GM08714 (cell line): ENCODE measurements around the gene BAG5.
"Not testable (repeated sequence)": the region's sequence is repeated elsewhere in the genome, so short reads cannot be mapped to it uniquely, and the experiment has no call there.

Experiments used
- H3K4me3 ChIP-seq: fragments of 200-500 bp; sonication (Bioruptor generic); 2 replicates; pipeline ENCODE4 v1.5.1; 2014; ENCODE audit warnings: mild to moderate bottlenecking, low read length, inconsistent platforms
- ZNF274 ChIP-seq: IDR thresholded peaks from 2 replicates; pipeline ENCODE4 v1.6.1; 2012; ENCODE audit warnings: mild to moderate bottlenecking, low read depth, low read length

Gene BAG5

DNA sequence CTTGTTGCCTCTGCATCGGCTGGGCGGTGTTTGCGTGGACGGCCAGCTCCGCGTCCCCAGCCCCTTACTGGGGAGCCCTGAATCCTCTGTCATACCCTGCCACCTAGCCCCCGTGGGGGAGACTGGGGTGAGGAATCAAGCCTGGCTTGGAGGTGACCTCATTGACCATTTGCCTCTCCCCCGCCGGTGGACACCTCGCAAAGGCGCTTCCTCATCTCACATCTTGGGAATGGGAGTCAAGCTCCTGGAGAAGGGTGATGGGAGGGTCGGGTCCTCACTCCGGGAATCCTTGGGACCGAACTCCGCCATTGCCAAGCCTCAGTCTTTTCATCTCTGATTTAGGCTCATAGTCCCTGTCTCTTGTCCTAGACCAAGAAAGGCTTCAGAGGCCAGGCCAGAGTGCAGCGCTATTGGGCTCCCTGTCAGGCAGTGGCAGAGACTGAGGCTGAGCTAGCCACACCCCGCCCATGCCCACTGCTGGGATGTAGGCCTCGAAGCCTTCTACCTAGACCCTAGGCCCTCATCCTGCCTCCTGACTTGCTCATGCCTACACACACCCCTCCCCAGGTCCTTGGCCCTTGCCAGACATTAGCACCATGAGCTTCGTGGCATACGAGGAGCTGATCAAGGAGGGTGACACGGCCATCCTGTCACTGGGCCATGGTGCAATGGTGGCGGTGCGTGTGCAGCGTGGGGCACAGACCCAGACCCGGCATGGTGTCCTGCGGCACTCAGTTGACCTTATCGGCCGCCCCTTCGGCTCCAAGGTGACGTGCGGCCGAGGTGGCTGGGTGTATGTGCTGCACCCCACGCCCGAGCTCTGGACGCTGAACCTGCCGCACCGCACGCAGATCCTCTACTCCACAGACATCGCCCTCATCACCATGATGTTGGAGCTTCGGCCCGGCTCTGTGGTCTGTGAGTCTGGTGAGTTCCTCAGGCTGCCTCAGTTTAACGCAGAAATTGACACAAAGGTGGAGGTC, 32.8 kb downstream of the BAG5 start:
- no peak for TF ChIP-seq ZNF274
- peak overlapping the region; percentile 85 for H3K4me3 ChIP-seq

DNA sequence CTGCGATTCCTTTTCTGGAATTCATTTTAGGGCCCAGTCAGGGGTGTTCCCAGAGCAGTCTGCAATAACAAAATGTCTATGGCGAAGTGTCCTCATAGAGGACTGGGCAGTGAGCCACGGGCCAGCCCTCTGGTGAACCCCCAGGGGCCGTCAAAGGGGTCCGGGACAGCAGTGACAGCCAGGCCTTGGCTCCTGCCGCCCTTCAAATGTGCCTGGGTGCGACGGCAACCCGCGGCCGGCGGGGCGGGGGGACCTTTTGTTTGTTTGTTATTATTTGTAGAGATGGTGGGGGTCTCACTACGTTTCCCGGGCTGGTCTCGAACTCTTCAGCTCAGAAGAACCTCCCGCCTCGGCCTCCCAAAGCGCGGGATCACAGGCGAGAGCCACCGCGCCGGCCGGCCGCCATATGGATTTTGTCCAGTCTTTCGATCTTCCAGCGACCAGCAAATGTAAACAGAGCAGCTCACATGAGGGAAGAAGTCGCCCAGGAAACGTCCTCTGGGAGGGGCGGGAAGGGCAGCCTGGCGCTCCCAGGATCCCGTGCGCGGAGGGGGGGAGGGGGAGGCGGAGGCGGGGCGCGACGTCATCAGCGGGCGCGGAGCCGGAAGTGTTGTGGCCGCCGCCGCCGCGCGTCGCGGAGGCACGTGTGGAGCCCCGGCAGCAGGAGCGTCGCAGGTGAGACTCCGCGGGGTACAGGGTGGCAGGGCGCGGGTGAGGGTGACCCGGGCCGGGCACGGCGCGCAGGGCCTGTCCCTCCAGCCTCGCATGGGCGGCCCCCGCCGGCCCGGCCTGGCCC, 33.7 kb downstream of the BAG5 start, which contains the start of gene TRMT61A:
TRMT61A (plus strand) TSS at position 610 of the 796 bp plus-strand sequence. CDS start 783 bp downstream, outside the sequence.
- no peak for TF ChIP-seq ZNF274
- peak within 1 kb of the TSS; percentile 85 for H3K4me3 ChIP-seq

DNA sequence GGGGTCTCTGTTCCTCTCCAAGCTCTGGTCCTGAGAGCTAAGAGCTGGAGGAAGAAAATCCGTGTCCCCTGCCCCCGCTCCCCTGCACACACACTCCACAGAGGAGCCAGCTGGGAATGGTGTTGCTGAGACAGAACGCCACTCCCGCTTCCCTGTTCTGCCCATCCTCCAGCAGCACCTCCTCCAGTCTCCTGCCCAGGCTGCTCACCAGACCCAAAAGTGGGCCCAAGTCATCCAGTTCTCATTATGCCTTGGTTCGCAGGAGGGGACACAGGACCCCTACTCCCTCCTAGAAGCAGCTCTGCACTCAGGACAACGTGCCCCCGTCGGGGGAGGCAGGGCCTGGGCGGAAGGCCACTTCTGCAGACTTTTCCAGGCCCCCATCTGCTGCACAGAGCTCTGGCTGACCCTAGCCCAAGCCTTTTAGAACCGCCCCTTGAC, 34.3 kb downstream of the BAG5 start:
- no peak for TF ChIP-seq ZNF274
- H3K4me3 ChIP-seq = peak overlapping the region; percentile 83; the same call in 1 of the 2 replicates

DNA sequence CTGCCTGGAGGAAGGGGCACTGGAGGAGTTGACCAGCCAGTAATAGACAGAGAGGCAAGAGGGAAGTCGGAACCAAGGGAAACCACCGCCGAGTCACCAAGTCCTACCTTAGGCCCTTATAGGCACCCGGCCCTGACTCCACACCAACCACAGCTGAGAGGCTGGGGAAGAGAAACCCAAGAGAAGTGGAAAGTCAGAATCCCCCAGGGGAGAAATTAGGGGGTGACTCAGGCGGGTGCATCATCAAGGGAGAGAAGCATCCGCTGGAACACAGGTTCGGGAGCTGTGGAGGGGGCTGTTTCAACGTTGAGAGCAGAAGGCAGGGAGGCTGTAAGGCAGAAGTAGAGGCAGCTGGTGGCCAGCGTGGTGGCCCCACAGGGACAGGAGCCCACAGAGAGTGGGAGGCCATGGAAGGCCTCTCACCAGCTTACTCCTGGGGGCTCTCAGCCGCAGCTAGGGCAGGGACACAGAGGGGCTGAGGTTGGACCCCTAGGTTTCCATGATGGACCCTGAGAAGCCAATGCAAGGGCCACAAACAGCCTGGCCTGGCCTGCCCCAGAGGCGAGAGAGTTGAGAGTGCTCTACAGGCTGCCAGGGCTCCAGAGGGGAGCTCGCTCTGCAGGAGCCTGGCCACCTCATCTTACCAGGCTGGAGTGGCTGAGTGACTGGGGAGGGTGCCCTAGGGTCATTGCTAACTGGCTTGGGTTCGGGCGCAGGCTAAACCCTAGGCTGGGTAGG, 34.9 kb downstream of the BAG5 start:
- TF ChIP-seq ZNF274 = no peak
- peak overlapping the region; percentile 83; the same call in 1 of the 2 replicates for H3K4me3 ChIP-seq

DNA sequence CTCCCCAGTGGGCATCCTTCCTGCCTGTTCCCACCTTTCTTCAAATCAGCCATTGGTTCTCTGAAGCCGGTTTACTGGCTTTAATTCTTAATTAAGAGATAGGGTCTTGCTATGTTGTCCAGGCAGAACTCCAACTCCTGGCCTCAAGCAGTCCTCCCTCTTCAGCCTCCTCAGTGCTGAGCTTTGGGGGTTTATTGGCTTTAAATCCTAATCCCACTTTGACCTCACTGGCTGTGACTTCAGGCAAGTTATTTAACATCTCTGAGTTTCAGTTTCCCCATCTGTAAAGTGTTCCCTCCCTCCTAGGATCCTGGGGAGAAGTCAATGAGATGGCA, 35.6 kb downstream of the BAG5 start:
- no peak for TF ChIP-seq ZNF274
- no peak overlapping the region for H3K4me3 ChIP-seq

DNA sequence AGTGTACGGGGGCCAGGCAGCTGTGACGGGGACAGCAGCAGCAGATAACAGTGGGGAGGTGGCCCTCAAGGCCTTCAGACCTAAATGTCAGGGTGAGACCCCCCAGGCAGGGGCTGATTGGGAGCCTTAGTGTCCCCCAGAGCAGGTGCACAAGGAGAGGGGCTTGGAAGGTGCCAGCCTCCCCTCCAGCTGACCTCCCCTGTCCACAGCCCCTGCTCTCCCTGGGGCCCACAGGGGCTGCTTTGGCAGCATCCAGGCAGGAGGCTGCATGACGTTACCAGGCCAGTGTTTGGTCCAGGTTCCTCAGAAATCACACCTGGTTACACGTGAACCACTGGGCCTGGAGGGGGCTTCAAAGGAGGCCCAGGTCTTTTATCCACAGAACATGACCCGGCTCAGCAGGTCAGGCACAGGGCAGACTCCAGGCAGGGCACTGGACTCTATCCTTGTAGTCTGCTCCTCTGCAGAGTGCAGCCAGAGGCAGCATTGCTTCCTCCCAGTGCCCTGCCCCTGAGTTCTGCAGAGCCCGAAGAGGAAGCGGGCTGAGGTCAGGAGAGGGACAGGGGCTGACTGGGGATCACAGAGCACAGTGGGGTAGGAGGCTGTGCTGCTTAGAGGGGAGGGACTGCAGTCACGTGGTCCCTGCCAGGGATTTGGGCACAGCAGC, 36.1 kb downstream of the BAG5 start:
- H3K4me3 ChIP-seq = no peak overlapping the region
- no peak for TF ChIP-seq ZNF274

DNA sequence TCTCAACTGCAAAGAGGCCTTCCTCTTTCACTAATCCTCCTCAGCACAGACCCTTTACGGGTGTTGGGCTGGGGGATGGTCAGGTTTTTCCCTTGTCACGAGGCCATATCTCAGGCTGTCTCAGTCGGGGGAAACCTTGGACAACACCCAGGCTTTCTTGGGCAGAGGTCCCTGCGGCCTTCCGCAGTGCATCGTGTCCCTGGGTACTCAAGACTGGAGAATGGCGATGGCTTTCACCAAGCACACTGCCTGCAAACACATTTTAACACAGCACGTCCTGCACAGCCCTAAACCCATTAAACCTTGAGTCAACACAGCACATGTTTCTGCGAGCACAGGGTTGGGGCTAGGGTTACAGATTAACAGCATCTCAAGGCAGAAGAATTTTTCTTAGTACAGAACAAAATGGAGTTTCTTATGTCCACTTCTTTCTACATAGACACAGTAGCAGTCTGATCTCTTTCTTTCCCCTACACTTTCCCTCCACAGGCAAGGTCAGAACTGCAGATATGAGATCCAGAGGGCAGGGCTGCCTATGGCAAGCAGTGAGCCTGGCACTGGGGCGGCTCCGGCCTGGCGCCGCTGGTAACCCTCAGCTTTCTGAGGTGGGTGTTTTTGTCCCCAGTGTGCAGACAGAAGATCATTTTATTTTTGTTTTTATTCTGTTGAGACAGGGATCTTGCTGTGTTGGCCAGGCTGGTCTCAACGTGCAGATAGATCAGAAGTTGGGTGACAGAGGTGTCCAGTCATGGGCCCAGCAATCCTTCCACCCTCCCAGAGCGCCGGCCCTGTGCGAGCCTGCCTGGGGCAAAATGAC, 36.8 kb downstream of the BAG5 start:
- H3K4me3 ChIP-seq = not testable (repeated sequence)

DNA sequence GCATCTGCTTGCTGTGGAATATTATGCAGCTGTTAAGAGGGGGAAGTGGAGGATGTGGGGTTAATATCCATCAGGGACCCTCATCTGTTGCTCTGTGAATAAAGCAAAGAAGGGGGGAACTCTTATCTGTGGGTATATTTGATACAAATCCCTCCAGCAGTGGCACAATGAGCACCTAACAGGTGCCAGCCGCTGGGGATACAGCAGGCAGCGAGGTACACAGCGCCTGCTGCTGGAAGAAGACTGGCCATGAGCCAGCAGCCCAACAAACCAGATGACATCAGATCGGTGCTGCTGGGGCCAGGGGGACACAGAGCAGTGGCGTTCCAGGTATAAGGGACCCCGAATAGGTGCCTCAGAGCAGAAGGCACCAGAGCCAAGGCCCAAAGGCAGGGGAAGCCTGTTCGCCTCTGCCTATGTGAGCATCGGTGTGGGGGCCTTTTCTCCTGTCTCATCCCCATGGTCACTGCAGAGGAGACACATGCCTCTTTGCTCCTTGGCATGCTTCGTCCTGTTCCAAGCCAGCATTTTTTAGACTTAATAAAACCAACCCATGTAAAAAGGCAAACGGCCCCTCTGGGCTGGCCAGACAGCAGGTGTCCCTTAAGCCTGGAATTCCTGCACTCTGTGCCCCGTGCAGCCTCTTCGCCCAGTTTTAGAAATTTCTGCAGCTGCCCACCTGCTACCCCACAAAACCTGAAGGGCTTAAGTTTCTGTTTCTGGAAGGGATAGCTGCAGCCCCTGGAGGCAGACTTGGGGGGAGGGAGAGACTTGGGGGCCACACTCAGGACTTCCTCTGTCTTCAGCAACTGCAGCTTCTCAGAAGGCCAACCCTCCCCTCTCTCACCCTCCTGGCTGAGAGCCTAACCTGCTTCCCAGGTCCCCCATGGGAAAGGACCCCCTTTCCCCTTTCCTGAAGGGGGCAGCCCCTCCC, 38.2 kb downstream of the BAG5 start:
- no peak for TF ChIP-seq ZNF274
- H3K4me3 ChIP-seq = no peak overlapping the region

DNA sequence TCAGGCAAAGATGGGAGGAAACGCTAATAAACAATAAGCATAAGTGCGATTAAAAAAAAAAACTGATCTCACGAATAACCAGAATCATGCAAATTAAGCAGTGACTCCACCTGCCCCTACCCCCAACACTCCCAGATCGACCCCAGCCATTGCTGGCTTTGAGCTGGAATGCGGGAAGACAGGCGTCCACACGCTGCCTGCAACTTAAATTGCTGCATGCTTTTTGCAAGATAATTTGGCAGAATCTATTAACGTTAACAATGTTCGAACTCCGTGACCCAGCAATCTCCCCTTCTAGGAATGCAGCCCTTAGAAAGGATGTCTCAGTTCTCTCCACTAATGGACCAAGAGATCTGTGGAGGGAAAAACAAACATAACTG, 38.9 kb downstream of the BAG5 start:
- no peak for TF ChIP-seq ZNF274
- H3K4me3 ChIP-seq = no peak overlapping the region

DNA sequence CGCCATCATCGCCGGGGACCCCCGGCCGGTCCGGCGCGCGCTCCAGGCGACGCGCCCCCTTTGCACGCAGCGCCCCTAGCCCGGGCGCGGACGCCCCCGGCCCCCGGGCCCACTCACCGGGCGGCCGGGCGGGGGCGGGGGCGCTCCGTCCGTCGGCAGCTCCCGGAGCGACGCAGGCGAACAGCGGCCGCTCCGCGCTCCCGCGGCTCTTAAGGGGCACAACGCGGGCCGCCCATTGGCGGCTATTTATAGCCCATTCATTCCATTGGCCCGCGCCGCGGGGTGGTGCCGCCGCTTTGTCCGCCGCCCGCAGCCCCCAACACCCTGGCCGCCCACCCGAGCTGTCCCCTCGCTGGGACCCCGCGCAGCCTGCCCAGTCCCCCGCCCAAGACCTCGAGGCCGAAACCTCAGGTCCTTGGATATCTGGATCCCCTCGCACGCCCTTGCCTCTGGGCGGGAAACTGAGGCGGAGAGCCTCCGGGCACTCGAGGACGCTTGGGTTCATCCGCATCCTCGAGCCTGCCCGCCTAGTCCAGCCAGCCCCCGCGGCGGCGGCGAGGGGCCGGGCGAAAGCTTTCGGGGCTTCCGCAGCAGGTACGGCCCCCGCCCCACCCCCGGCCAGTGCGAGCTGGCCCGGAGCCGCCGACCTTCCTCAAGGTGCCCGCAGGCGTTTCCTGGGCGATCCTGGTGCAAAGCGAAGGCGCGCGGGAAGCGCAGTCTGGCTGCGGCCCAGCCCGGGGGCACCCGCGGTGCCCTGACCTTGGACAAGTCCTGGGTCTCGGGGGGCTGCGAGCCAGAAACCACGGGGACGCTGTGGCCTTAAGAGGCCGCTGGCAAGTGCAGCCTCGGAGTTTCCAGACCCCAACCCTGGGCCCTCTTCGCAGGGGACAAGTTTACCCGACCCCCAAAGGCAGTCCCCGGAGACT, 39.5 kb downstream of the BAG5 start, which contains the start of gene CKB:
CKB (minus strand) TSS at position 182 of the 926 bp plus-strand sequence. CDS start 337 bp downstream, outside the sequence.
- peak within 1 kb of the TSS; percentile 44 for H3K4me3 ChIP-seq
- TF ChIP-seq ZNF274 = no peak
